Keratinocyte (primary cell): ENCODE data around the gene EHMT1. TPM values are rescaled to one million over a fixed set of nuclear protein-coding genes. Genes with fewer than 3 reads are reported as not detected.

Source experiments
- DNase-seq: peaks from one replicate; pipeline ENCODE4 v3.0.0-alpha.2; 2011; ENCODE audit warnings: low read depth, missing footprints, low spot score
- FAIRE-seq: peaks from 2 replicates; lab custom pipeline; 2011; peaks lifted over from hg19 to GRCh38; lab: Jason Lieb, UNC
- H2AFZ ChIP-seq: 2 replicates; pipeline ENCODE4 v1.6.0; 2012; ENCODE audit warnings: low read length, control low read depth, inconsistent platforms; ENCODE audit not compliant: control insufficient read depth
- H3K27ac ChIP-seq: 2 replicates; pipeline ENCODE4 v1.5.1; 2011; ENCODE audit warnings: low read length; ENCODE audit not compliant: control insufficient read depth, insufficient read depth
- H3K27me3 ChIP-seq: 3 replicates; pipeline ENCODE4 v1.6.0; 2011; ENCODE audit warnings: low read length; ENCODE audit not compliant: control insufficient read depth, insufficient read depth; ENCODE audit errors: extremely low read depth
- H3K36me3 ChIP-seq, 2 experiments: 2 replicates in 1 of 2; 3 replicates in 1 of 2; pipeline ENCODE4 v1.5.1; 2011; ENCODE audit warnings: low read length in 2 of 2, mild to moderate bottlenecking in 1 of 2; ENCODE audit not compliant: control insufficient read depth in 2 of 2, insufficient read depth in 2 of 2; ENCODE audit errors: extremely low read depth in 1 of 2
- H3K4me1 ChIP-seq: 3 replicates; pipeline ENCODE4 v1.5.1; 2011; ENCODE audit warnings: low read length; ENCODE audit not compliant: control insufficient read depth, insufficient read depth; ENCODE audit errors: extremely low read depth
- H3K4me2 ChIP-seq: 3 replicates; pipeline ENCODE4 v1.6.0; 2011; ENCODE audit warnings: low read depth, low read length; ENCODE audit not compliant: control insufficient read depth, insufficient read depth; ENCODE audit errors: extremely low read depth
- H3K4me3 ChIP-seq, 3 experiments: fragments of 200-600 bp in 1 of 3; sonication (generic) in 1 of 3; 2 replicates in 2 of 3; 3 replicates in 1 of 3; pipeline ENCODE4 v1.5.1; 2011 to 2016; ENCODE audit warnings: low read length in 3 of 3, mild to moderate bottlenecking in 3 of 3, control low read depth in 2 of 3, inconsistent platforms in 1 of 3, low read depth in 1 of 3, mixed read lengths in 1 of 3, mixed run types in 1 of 3, moderate library complexity in 1 of 3; ENCODE audit not compliant: control insufficient read depth in 2 of 3, insufficient read depth in 2 of 3; ENCODE audit errors: extremely low read depth in 1 of 3
- H3K79me2 ChIP-seq: 2 replicates; pipeline ENCODE4 v1.6.0; 2012; ENCODE audit warnings: low read length; ENCODE audit not compliant: control insufficient read depth, insufficient read depth
- H3K9ac ChIP-seq: 3 replicates; pipeline ENCODE4 v1.6.0; 2011; ENCODE audit warnings: low read length; ENCODE audit not compliant: control insufficient read depth, insufficient read depth; ENCODE audit errors: extremely low read depth
- H3K9me1 ChIP-seq: 3 replicates; pipeline ENCODE4 v1.6.0; 2011; ENCODE audit warnings: low read length; ENCODE audit not compliant: control insufficient read depth, insufficient read depth; ENCODE audit errors: extremely low read depth
- H3K9me3 ChIP-seq: 2 replicates; pipeline ENCODE4 v1.5.1; 2012; ENCODE audit warnings: low read depth, low read length; ENCODE audit not compliant: control insufficient read depth
- H4K20me1 ChIP-seq: 3 replicates; pipeline ENCODE4 v1.6.0; 2011; ENCODE audit warnings: low read length; ENCODE audit not compliant: control insufficient read depth, insufficient read depth; ENCODE audit errors: extremely low read depth
- CTCF ChIP-seq, 3 experiments: IDR thresholded peaks in 1 of 3; conservative IDR thresholded peaks in 1 of 3; optimal IDR thresholded peaks in 1 of 3; 2 replicates in 2 of 3; 3 replicates in 1 of 3; pipeline versions ENCODE3 to v1.5.1; 2011; ENCODE audit warnings: low read length in 3 of 3, mild to moderate bottlenecking in 3 of 3, moderate library complexity in 2 of 3, control low read depth in 1 of 3, inconsistent platforms in 1 of 3; ENCODE audit not compliant: insufficient read depth in 2 of 3; ENCODE audit errors: extremely low read depth in 1 of 3
- EZH2 ChIP-seq: IDR thresholded peaks from one replicate; pipeline ENCODE4 v1.6.1; 2012; ENCODE audit warnings: inconsistent platforms, mild to moderate bottlenecking, low read length, moderate library complexity
- dilution Hi-C: fragments of 300-500 bp; cut with MboI; formaldehyde crosslinking; loops from one replicate; pipeline ENCODE4 v1.7.0; 2020; ENCODE audit warnings: low sequenced_read_pairs; ENCODE audit not compliant: extremely low pct_ligation_motif_present
- polyA plus RNA-seq, 5 experiments: library from polyadenylated mRNA; depleted of rRNA in 3 of 5; stranded (reverse) in 3 of 5; stranded (forward) in 1 of 5; unstranded in 1 of 5; fragments of >200 nt; gene quantifications; 1 replicate in 1 of 5; 2 replicates in 3 of 5; 3 replicates in 1 of 5; pipeline versions ENCODE4 v1.2.1 to v1.2.3, GENCODE V29; 2011 to 2012; ENCODE audit warnings: missing spikeins in 2 of 5, low read depth in 1 of 5, low replicate concordance in 1 of 5

Gene EHMT1
- polyA plus RNA-seq, 1 donor (not counting 4 experiments of a cell fraction or from before 2014, with no cell fraction given): 25.9 TPM

DNA sequence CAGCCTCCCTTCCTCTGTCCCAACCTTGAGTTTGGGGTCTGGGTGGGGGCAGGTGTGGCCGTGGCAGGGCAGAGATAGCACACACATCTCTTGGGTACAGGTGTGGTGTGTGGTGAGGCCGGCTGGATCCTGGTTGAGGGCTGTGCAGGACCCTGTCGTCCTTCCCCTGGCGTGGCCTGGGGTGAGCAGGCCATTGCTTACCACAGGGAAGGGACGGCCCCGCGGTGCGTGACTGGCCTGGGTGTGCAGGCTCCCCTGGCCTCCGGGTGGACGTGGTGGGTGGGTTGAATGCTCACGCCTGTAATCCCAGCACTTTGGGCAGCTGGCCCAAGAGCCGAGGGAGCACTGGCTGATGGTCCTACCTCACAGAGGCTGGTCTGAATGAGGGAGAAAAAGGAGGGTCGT lies 12.1 kb upstream of the EHMT1 start:
- peak overlapping the region; percentile 68 to 91 (median 68) for H3K4me3 ChIP-seq
- H3K27ac ChIP-seq: peak overlapping the region; percentile 6
- FAIRE-seq: peak; percentile 5
- no peak for DNase-seq
- peaks cover 42% of the 10 kb centered on the region for H3K79me2 ChIP-seq
- no peak overlapping the region for H2AFZ ChIP-seq
- peaks cover 20% of the 10 kb centered on the region for H3K4me1 ChIP-seq
- H3K9me1 ChIP-seq: no peaks in the 10 kb centered on the region
- TF ChIP-seq CTCF (optimal IDR thresholded peaks at IDR 0.05 in 1 of 3, IDR thresholded peaks at IDR 0.05 in 1 of 3, conservative IDR thresholded peaks at IDR 0.05 in 1 of 3; ENCODE audit: extremely low read depth in 1 of 3, insufficient read depth in 2 of 3, low read length in 3 of 3) (no peak), EZH2 (no peak)
- peak overlapping the region; percentile 70 for H3K9ac ChIP-seq
- H3K9me3 ChIP-seq: no peaks in the 10 kb centered on the region
- dilution Hi-C loops: no loop called here
- no peaks in the 10 kb centered on the region for H4K20me1 ChIP-seq
- no peaks in the 10 kb centered on the region for H3K27me3 ChIP-seq
- peak overlapping the region; percentile 83 for H3K4me2 ChIP-seq
- peaks cover 0 to 5% of the 10 kb centered on the region in 2 experiments for H3K36me3 ChIP-seq

DNA sequence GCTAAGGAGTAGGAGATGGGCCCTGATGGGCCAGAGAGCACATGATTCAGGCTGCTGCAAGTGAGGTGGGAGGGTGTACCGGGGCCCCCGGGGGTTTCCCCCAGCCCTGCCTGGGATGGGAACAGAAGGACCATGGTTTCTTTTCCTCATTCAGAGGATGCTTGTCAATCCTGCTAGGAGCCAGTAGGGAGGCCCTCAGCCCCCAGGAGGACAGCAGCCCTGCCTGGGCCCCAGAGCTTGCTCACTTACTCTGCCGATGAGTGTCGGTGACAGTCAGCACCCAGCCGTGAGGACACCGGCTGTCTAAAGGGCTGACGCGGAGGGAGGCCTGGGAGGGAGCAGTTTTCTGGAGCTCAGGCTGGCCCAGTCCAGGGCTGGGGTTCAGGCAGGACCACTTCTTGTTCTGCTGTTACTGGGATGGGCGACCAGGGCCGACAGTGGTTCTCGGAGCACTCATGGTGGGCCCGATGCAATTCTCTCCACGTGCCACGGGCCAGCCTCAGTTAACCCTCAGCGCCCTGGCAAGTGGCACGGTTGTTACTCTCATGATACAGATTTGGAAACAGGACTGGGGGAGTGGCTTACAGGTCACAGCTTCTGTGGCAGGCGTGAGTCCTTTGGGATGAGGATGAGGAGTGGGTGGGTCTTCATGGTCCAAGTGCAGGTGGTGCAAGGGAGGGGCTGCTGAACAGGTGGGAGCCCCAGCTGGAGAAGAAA lies 11.5 kb upstream of the EHMT1 start:
- Histone ChIP-seq H3K4me1 (peaks cover 25% of the 10 kb centered on the region), H3K4me2 (peak overlapping the region; percentile 83), H3K9ac (peak overlapping the region; percentile 70), H3K4me3 (peak overlapping the region; percentile 68 to 91 (median 68)), H3K36me3 (peaks cover 0 to 5% of the 10 kb centered on the region in 2 experiments), H4K20me1 (no peaks in the 10 kb centered on the region), H3K27me3 (no peaks in the 10 kb centered on the region), H3K9me3 (no peaks in the 10 kb centered on the region), H2AFZ (no peak overlapping the region), H3K27ac (peak overlapping the region; percentile 6), H3K9me1 (no peaks in the 10 kb centered on the region), H3K79me2 (peaks cover 42% of the 10 kb centered on the region)
- TF ChIP-seq CTCF (optimal IDR thresholded peaks at IDR 0.05 in 1 of 3, IDR thresholded peaks at IDR 0.05 in 1 of 3, conservative IDR thresholded peaks at IDR 0.05 in 1 of 3; ENCODE audit: extremely low read depth in 1 of 3, insufficient read depth in 2 of 3, low read length in 3 of 3) (no peak), EZH2 (no peak)
- no peak for FAIRE-seq
- no peak for DNase-seq
- dilution Hi-C loops: no loop called here
